ENCODE results near the gene CXCL1.

DNA sequence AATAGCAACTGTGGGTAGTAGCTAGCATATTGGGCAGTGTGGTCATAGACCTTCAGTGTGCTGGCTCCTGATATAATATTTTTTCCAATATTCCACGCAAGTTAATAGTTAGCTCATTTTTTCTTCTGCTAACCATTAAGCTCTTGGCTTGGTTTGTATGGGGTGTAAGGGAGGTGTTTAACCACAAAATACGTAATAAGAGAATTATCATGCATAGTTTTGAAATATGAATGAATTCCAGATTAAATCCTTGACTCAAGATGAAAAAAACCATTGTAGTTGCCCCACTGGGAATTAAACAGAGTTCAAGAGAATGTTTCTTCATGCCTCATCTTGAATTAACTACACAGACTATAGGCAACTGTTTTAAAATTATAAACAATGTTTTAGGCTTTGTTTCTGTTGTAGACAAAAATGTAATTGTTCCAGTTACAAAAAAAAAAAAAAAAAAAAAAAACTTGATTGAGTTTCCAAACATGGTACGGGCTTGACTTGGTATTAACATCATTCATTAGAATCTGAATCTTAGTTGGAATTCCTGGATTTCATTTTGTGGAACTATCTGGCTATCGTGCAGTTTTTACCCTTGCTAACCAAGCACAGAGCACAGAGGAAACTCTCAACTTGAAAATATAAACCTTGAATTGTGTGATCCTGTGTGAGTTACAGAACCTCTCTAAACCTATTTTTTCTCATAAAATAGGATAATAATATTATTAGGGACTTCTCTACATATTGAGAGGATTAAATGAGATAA is 28.4 kb downstream of the CXCL1 start:
- no peak for TF ChIP-seq EZH2 (IDR thresholded peaks at IDR 0.05)
- TF ChIP-seq POLR2AphosphoS5 (IDR thresholded peaks at IDR 0.05; ENCODE audit: borderline replicate concordance, low read depth, low read length), result no peak
